NCI-H1436 treated with DMSO at 0.1 percent for 48 hours (cell line): ENCODE results near the gene ABHD17B.
"Not testable (repeated sequence)": the region's sequence is repeated elsewhere in the genome, so short reads cannot be mapped to it uniquely, and the experiment has no call there.

Experiments
- DNase-seq: peaks from one replicate; lab custom pipeline; 2025; lab: John Stamatoyannopoulos, UW

The ABHD17B gene

DNA sequence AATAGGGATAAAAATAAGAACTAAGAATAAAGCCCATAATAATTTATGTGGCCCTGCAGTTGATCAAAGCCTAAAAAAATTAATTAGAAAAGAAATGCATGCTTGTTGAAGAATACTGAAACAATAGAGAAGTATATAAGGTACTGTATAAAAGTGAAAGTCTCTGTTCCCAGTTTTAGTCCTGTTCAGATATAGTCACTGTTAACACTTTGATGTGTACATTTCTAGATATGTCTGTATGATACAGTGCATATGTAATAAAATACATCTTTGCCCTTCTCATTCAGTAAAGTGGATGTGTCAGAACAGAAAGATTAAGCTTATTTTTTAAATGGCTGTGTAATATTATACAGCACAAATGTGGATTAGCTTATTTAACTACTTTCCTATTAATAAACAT, 4.5 kb upstream of the ABHD17B start:
- no peak for DNase-seq

DNA sequence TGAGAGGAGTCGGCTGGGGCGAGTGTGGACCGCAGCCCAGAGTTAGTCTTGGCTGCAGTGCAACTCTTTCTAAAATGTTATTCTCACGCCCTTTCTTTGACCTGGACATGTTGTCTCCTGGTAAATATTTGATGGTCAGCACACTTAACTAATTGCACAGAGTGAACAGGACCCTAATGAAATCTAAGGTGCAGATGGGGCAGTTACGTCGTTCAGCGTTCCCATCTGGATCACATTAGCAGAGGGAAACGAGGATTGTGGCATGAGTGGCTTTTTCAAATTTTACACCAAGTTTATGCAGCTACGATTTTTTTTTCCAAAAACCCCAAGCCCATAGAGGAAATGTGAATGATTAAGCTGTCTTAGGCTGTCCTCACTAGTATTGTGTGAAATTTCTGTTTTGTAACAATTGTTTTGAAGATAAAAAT, 929 bp upstream of the ABHD17B start:
- DNase-seq: no peak

GRCh38 chr9:71910650-71911060, 338 bp downstream of the ABHD17B start:
- no peak for DNase-seq

DNA sequence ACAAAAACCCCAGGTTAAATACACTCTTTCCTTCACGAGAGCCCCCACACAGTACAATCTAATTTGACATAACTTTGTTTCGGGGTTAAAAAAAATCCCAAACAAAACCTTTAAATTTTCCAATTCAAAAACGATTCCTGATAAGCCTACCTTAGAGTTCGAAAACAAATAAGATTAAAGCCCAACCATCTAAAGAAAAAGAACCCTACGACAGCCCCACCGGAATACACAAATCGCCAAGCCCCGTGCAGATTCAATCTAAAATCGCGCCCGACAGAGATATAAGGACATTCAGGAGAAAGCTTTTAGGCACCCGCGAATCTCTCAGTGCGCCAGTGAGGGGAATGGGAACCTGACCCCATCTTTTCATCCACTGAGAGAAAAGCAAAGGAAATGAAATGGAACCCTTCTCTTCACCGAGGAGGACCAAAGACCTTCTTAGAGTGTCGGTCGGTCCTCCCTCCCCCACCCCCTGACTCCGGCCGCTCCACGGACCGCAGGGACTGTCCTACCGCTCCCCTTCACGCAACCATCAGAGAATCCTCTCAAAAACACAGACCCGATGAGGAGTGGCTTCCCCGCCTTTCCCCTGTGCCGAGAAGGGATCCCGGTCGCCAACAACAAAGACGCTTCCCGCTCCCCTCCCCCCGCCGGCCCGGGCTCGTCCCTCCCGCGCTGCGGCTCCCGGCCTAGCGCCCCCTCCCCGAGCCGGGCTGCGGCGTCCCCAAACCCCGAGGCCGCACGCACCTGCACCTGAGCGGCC, 925 bp downstream of the ABHD17B start:
- DNase-seq: no peak

DNA sequence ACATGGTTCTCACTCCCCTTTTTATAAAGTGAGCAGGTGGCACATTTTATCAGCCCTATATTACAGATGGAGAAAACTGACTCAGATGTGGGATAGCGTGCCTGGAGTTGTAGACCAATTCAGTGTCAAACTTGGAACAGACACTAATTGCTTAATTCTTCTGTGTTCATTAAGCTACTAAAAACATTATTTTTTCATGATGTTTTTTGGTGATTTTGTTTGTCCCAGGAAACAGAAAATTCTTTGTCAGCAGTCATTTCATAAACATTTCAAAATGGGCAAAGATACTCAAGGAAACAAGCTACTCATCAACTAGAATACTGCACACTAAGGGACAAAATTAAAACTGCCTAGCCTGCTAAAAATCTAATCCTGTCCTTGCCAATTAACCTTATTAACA, 2.2 kb downstream of the ABHD17B start:
- no peak for DNase-seq

DNA sequence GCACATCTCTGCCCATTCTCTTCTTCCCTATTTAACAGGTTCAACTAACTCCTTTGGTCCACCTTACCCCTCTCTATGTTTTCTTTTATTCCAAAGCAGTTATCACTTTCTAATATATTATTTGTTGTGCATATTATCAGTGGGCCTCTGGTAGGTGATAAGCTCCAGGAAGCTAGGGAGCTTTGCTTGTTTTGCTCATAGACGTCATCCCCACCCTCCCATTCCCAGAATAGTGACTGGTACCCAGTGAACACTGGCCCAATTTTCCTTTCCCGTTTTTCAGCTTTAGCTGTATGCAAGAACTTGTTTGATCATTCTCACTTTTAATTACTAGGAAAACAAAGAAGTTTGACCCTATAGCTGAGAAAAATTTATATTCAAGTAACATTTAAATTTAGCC, 6.9 kb downstream of the ABHD17B start:
- no peak for DNase-seq

- DNase-seq: no peak
These were observed 9.0 kb downstream of the ABHD17B start for GRCh38 chr9:71901695-71902597.

GRCh38 chr9:71898756-71899155, 12.2 kb downstream of the ABHD17B start:
- DNase-seq: not testable (repeated sequence)

- no peak for DNase-seq
These were observed 13.4 kb downstream of the ABHD17B start for GRCh38 chr9:71897577-71897976.

GRCh38 chr9:71896761-71897160, 14.2 kb downstream of the ABHD17B start:
- no peak for DNase-seq

GRCh38 chr9:71895955-71896354, 15.0 kb downstream of the ABHD17B start:
- no peak for DNase-seq

GRCh38 chr9:71895117-71895516, 15.9 kb downstream of the ABHD17B start:
- no peak for DNase-seq

GRCh38 chr9:71891557-71892189, 19.3 kb downstream of the ABHD17B start:
- DNase-seq: no peak

DNA sequence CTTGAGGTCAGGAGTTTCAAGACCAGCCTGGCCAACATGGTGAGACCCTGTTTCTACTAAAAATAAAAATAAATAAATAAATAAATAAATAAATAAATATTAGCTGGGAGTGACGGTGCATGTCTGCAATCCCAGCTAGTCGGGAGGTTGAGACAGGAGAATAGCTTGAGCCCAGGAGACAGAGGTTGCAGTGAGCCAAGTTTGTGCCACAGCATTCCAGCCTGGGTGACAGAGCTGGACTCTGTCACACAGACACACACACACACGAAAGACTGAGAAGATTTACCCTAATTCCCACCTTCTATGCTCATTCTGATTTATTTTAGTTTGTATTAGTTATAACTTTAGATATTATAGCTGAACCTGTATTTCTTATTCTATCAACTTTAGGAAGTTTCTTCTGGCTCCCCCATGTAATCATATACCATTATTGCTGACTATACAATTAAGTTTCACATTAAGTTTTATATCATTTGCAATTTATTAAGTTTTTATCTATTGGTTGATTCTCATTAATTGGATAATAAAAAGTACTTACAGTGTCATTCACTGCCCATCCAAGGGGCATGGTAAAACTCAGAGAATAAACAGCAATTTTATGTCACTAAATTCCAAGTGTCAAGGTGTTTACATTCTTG, 20.8 kb downstream of the ABHD17B start:
- DNase-seq: no peak

DNA sequence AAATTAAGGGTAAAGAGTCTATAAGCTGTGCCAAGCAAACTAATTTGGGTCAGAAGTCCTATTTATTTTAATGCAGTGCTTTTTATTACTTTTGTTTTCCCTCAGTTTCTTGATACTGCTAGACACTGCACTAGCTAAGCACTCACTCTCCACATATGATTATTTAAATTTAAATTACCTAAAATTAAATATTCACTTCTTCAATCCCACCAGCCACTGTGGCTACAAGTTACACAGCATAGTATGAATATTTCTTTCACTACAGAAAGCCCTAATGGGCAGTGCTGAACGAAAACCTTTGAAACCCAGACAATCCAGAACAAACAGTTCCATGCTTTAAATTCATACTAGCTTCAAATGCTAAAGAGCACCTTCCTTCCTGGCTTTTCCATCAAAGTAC, 23.6 kb downstream of the ABHD17B start:
- no peak for DNase-seq

- no peak for DNase-seq
These were observed 24.5 kb downstream of the ABHD17B start for GRCh38 chr9:71886541-71886940.

- DNase-seq: no peak
These were observed 25.0 kb downstream of the ABHD17B start for GRCh38 chr9:71886015-71886414.

GRCh38 chr9:71885467-71885866, 25.5 kb downstream of the ABHD17B start:
- no peak for DNase-seq

DNA sequence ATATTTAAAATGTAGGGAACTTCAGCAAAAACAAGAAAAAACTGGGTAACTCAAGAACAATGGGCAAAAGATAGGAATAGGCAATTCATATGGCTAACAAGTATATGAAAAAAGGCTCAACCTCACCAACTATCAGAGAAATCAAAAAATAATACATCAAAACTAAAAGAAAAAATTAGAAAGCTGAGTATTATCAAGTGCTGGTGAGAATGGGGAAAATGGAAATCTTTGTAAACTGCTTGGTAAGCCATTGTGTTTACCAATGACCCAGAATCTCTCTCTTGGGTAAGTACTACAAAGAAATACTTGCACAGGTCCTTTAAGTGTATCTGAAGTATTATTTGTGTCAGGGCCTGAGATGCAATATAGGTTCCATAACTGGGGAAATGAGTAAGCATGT, 27.0 kb downstream of the ABHD17B start:
- DNase-seq: no peak

- DNase-seq: no peak
These were observed 31.3 kb downstream of the ABHD17B start for GRCh38 chr9:71879644-71880174.

DNA sequence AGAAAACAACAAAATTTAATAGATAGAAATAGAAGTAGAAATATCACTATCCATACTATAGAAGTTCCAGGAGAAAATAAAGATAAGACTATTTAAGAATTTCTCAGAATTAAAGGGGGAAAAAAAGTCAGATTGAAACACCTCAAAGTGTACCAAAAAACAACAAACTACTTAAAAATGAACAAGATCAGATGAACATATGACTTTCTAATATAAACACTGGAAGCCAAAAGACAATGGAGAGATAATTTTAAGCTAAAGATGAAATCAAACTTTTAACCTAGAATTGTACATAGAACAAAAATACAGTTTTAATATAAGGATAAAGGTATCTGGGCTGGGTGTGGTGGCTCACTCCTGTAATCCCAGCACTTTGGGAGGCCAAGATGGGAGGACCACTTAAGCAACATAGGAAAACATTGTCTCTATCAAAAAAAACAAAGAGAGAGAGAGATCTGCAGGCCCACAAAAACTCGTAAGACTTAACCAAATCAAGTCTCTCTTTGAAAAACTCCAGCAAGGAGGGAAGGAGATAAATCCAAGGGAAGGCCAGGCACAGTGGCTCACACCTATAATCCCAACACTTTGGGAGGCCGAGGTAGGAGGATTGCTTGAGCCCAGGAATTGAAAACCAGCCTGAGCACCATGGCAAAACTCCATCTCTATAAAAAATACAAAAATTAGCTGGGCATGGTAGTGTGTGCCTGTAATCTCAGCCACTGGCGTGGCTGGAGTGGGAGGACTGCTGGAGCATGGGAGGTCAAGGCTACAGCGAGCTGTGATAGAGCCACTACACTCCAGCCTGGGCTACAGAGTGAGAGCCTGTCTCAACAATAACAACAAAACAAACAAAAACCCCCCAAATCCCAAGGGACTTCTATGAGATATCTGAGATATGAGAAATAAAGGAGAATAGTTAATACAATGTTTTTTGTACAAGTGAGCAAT, 32.4 kb downstream of the ABHD17B start:
- DNase-seq: no peak
